Mesendoderm (in vitro differentiated cells): ENCODE results near the gene CFAP46.

Experiments
- DNase-seq: peaks from one replicate; pipeline ENCODE4 v3.0.0; 2013
- H2AK5ac ChIP-seq: 2 replicates; pipeline ENCODE4 v1.6.1; 2013; ENCODE audit warnings: low read length, inconsistent platforms
- H2BK120ac ChIP-seq: 2 replicates; pipeline ENCODE4 v1.6.1; 2013; ENCODE audit warnings: low read depth, mild to moderate bottlenecking, low read length, moderate library complexity, mixed read lengths
- H2BK15ac ChIP-seq: replicated peaks from 2 replicates; pipeline ENCODE4 v1.6.1; 2013; ENCODE audit warnings: low read depth, mild to moderate bottlenecking, moderate library complexity
- H2BK5ac ChIP-seq: 2 replicates; pipeline ENCODE4 v1.6.1; 2013; ENCODE audit warnings: low read length, inconsistent platforms
- H3K18ac ChIP-seq: 2 replicates; pipeline ENCODE4 v1.6.1; 2013; ENCODE audit warnings: mild to moderate bottlenecking, low read length, mixed read lengths
- H3K23ac ChIP-seq: one replicate; pipeline ENCODE4 v1.6.1; 2013; ENCODE audit warnings: low read length
- H3K27ac ChIP-seq: 2 replicates; pipeline ENCODE4 v1.5.1; 2013; ENCODE audit warnings: low read depth, mild to moderate bottlenecking, inconsistent platforms, low read length, moderate library complexity
- H3K27me3 ChIP-seq: 2 replicates; pipeline ENCODE4 v1.6.1; 2013; ENCODE audit warnings: low read length, control low read depth, mild to moderate bottlenecking, inconsistent platforms; ENCODE audit not compliant: insufficient read depth, poor library complexity
- H3K36me3 ChIP-seq: 2 replicates; pipeline ENCODE4 v1.6.1; 2013; ENCODE audit warnings: low read length, inconsistent platforms; ENCODE audit not compliant: control insufficient read depth, insufficient read depth
- H3K4ac ChIP-seq: one replicate; pipeline ENCODE4 v1.6.1; 2013; ENCODE audit warnings: low read depth, mild to moderate bottlenecking, low read length, moderate library complexity
- H3K4me1 ChIP-seq: 2 replicates; pipeline ENCODE4 v1.6.1; 2013; ENCODE audit warnings: low read depth, low read length, inconsistent platforms; ENCODE audit not compliant: control insufficient read depth
- H3K4me2 ChIP-seq: 2 replicates; pipeline ENCODE4 v1.6.1; 2013; ENCODE audit warnings: low read length
- H3K4me3 ChIP-seq: 2 replicates; pipeline ENCODE4 v1.5.1; 2013; ENCODE audit warnings: mild to moderate bottlenecking, low read length
- H3K56ac ChIP-seq: one replicate; pipeline ENCODE4 v1.6.1; 2013; ENCODE audit warnings: low read length
- H3K79me1 ChIP-seq: 2 replicates; pipeline ENCODE4 v1.6.1; 2013; ENCODE audit warnings: low read length, inconsistent platforms
- H3K79me2 ChIP-seq: 2 replicates; pipeline ENCODE4 v1.6.1; 2013; ENCODE audit warnings: mild to moderate bottlenecking, low read length; ENCODE audit not compliant: control insufficient read depth, insufficient read depth
- H3K9ac ChIP-seq: 2 replicates; pipeline ENCODE4 v1.6.1; 2013; ENCODE audit warnings: low read length, inconsistent platforms
- H4K5ac ChIP-seq: one replicate; pipeline ENCODE4 v1.6.1; 2013; ENCODE audit warnings: low read length
- H4K8ac ChIP-seq: one replicate; pipeline ENCODE4 v1.6.1; 2013; ENCODE audit warnings: low read depth, mild to moderate bottlenecking, control low read depth, low read length, moderate library complexity
- WGBS: extraction: QIAGEN DNeasy Blood & Tissue Kit; methylation state at CpG from one replicate; pipeline ENCODE4 v1.1.7; 2013; ENCODE audit warnings: low lambda C conversion rate, missing lambda C conversion rate; ENCODE audit not compliant: insufficient coverage; ENCODE audit errors: extremely low coverage; 5-methylcytosine and 5-hydroxymethylcytosine counted together

Gene CFAP46

DNA sequence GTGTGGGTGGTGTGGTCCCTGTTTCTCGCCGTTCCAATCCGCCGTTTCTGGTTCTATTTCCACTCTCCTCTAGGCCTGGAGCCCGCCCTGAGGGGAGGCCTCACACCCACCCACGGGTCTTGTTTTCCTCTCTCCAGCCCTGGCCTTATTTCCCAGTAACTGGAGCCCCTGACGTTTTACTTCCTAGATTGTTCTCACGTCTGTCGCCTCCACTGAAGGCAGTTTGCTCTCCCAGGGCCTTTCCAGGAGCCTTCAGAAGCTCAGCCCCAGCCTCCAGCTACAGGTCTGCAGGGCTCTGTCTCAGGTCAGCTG lies 30.6 kb downstream of the CFAP46 start:
- no peak overlapping the region for H4K8ac ChIP-seq
- H3K4me3 ChIP-seq, result no peak overlapping the region
- H3K18ac ChIP-seq, result no peak overlapping the region
- no peak overlapping the region for H2BK5ac ChIP-seq
- H3K4me1 ChIP-seq, result peaks cover 5% of the 10 kb centered on the region
- no peak overlapping the region for H2BK120ac ChIP-seq
- H3K36me3 ChIP-seq, result no peaks in the 10 kb centered on the region
- no peaks in the 10 kb centered on the region for H3K79me2 ChIP-seq
- no peak overlapping the region for H3K4ac ChIP-seq
- no peaks in the 10 kb centered on the region for H3K27me3 ChIP-seq
- H3K4me2 ChIP-seq, result no peak overlapping the region
- H3K23ac ChIP-seq, result peak overlapping the region; percentile 80
- no peak overlapping the region for H4K5ac ChIP-seq
- peak overlapping the region; percentile 38 for H3K9ac ChIP-seq
- no peak overlapping the region for H2AK5ac ChIP-seq
- no peaks in the 10 kb centered on the region for H3K79me1 ChIP-seq
- no peak overlapping the region for H2BK15ac ChIP-seq
- WGBS, result no CpG with 5 or more reads among the region's 9 CpGs
- no peak overlapping the region for H3K27ac ChIP-seq
- peak overlapping the region; percentile 64 for H3K56ac ChIP-seq
- DNase-seq, result peak; percentile 63

DNA sequence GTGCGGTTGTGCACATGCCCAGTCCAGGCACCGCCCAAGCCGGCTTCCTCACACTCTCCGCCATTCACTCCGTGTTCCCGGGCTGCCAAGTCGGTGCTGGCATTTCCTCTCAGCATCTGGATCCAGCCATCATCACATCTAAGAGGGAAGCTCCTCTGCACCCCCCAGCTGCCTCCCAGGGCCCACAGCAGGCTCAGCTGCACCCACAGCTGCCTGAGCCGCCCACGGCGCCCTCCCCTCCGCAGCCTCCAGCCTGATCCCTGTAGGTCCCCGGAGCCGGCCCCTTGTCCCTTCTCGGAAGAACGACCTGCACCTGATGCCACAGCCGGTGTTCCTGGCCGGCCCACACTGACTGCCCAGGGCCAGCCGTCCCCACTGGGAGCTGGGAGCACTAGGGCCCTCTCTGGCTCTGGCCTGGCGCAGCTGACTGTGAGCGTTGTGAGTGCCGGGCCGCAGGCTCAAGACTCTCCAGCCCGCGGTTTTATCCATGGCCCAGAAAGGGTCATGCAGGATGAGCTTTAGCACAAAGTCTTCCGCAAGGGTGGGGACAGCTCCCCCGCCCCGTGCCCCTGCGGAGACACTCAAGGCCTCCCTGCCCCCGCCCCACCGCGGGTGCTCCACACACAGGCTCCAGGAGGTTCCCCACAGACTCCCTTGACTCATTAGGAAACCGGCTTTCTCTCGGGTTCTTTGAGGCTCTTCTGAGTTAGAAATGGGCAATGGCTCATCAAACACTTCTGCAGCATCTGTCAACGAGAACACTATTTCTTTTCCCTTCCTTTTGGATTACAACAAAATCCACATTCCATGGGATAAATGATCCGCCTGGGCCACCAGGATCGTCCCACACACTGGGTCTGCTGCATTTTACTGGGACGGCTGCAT lies 31.2 kb downstream of the CFAP46 start:
- Histone ChIP-seq H3K4ac (no peak overlapping the region), H4K8ac (no peak overlapping the region), H3K79me1 (no peaks in the 10 kb centered on the region), H3K4me3 (no peak overlapping the region), H3K4me1 (peaks cover 5% of the 10 kb centered on the region), H3K36me3 (no peaks in the 10 kb centered on the region), H3K27me3 (no peaks in the 10 kb centered on the region), H3K4me2 (no peak overlapping the region), H2AK5ac (no peak overlapping the region), H2BK5ac (no peak overlapping the region), H2BK120ac (no peak overlapping the region), H2BK15ac (no peak overlapping the region), H3K9ac (peak overlapping the region; percentile 38), H3K18ac (no peak overlapping the region), H3K79me2 (no peaks in the 10 kb centered on the region), H4K5ac (no peak overlapping the region), H3K23ac (peak overlapping the region; percentile 80), H3K56ac (peak overlapping the region; percentile 64), H3K27ac (no peak overlapping the region)
- no CpG with 5 or more reads among the region's 37 CpGs for WGBS
- no peak for DNase-seq

DNA sequence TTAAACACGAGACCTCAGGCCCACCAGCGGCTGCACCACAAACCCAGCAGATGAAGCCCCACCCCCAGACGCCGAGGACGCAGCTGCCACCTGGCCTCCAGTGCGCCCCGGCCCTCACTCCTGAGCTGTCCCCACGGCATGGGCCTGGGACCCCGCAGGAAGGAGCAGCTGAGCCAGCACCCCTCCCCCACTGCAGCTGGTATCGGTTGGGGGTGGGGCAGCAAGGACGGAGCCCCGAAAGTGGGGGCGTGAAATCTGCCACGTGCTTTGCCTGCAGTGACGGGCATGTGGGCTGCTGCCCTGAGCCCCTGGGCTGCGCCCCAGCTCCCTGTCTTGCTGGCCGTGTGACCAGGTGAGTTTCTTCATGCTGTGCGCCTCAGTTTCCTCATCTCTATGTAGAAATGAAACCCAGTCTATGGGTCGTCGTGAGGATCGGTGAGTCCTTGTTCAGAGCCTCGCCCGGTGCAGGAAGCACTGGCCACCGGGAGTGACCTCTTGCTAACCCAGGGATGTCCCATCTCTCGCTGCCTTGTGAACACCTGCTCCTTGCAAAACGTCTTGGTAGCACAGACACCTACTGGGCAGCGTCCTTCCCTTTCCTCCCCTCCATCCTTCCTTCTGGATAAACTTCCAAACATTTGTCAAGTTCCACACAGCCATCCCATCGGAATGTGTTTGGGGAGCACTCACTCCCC lies 32.0 kb downstream of the CFAP46 start:
- no peak overlapping the region for H3K4me2 ChIP-seq
- no peaks in the 10 kb centered on the region for H3K79me2 ChIP-seq
- H4K8ac ChIP-seq, result no peak overlapping the region
- H3K18ac ChIP-seq, result no peak overlapping the region
- no peaks in the 10 kb centered on the region for H3K79me1 ChIP-seq
- H3K27ac ChIP-seq, result no peak overlapping the region
- peaks cover 5% of the 10 kb centered on the region for H3K4me1 ChIP-seq
- no CpG with 5 or more reads among the region's 28 CpGs for WGBS
- H3K56ac ChIP-seq, result no peak overlapping the region
- H2BK5ac ChIP-seq, result no peak overlapping the region
- no peak overlapping the region for H2BK15ac ChIP-seq
- H3K23ac ChIP-seq, result no peak overlapping the region
- DNase-seq, result no peak
- H3K9ac ChIP-seq, result no peak overlapping the region
- no peaks in the 10 kb centered on the region for H3K27me3 ChIP-seq
- no peak overlapping the region for H3K4me3 ChIP-seq
- H3K36me3 ChIP-seq, result no peaks in the 10 kb centered on the region
- no peak overlapping the region for H4K5ac ChIP-seq
- H2AK5ac ChIP-seq, result no peak overlapping the region
- no peak overlapping the region for H3K4ac ChIP-seq
- no peak overlapping the region for H2BK120ac ChIP-seq

DNA sequence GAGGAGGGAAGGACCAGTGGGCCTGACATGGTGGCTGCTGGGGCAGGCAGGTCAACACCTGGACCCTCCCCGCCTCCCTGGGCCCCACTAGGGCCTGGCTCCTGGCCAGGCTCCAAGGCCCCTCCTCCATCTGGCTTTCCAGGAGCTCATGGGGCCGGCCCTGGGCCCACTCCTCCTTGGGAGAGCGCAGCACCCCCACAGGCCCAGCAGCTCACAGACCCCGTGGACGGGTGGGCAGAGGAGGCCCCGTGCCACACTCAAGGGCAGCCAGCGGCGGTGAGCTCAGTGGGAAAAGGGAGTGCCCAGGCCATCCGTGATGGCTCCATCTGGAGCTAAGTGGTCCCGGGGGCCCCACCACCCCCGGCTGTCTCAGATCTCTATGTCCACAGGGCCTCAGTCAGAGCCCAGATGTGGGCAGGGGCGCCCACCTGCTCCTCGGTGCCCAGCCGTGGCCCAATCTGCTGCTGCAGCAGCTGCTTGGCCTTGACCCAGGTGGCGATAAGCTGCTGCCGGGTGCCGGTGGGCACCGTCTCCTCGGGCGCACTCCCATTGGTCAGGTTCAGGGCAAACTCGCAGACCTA lies 32.8 kb downstream of the CFAP46 start:
- Histone ChIP-seq H3K27me3 (no peaks in the 10 kb centered on the region), H3K36me3 (no peaks in the 10 kb centered on the region), H2BK15ac (no peak overlapping the region), H3K18ac (no peak overlapping the region), H3K79me2 (no peaks in the 10 kb centered on the region), H2AK5ac (no peak overlapping the region), H4K5ac (no peak overlapping the region), H2BK5ac (no peak overlapping the region), H3K79me1 (no peaks in the 10 kb centered on the region), H3K27ac (no peak overlapping the region), H3K4me2 (no peak overlapping the region), H3K23ac (no peak overlapping the region), H3K4me1 (peaks cover 5% of the 10 kb centered on the region), H3K9ac (no peak overlapping the region), H2BK120ac (no peak overlapping the region), H3K4me3 (no peak overlapping the region), H3K56ac (no peak overlapping the region), H4K8ac (no peak overlapping the region), H3K4ac (no peak overlapping the region)
- WGBS, result no CpG with 5 or more reads among the region's 21 CpGs
- no peak for DNase-seq

DNA sequence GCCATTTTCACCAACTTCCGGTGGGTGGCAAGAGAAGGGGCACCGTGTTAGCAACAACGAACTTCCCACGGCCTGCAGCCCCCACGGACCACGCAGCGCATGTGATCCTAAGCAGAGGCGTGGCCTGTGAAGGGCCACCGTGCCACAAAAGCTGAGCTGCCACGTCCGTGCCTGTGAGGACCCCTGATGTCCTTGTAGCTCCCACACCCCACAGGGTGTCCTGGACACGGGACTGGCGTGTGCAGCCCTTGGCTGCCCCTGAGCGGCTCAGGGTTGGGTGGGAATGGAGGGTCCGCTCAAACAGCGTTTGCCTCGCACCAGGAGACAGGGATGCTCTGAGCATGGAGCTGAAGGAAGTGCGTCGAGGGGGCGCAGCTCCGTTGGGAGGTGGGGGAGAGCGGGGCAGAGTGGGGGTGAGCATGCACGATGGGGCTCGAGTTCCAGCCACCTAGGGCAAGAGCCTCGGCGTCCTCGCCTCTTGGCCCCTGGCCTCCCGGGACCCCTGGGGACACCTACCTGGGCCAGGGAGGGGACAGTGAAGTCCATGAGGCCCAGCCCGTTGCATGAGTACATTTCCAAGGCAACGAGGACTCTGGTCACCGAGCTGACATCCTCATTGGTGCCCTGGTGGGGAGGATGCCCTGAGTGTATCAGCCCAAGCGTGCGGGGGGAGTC lies 33.6 kb downstream of the CFAP46 start:
- Histone ChIP-seq H2BK15ac (no peak overlapping the region), H3K9ac (no peak overlapping the region), H3K27me3 (no peaks in the 10 kb centered on the region), H3K4me2 (no peak overlapping the region), H3K27ac (no peak overlapping the region), H3K79me1 (no peaks in the 10 kb centered on the region), H3K36me3 (no peaks in the 10 kb centered on the region), H3K4me1 (peaks cover 5% of the 10 kb centered on the region), H3K56ac (no peak overlapping the region), H3K23ac (no peak overlapping the region), H4K5ac (no peak overlapping the region), H3K4me3 (no peak overlapping the region), H3K79me2 (no peaks in the 10 kb centered on the region), H2BK120ac (no peak overlapping the region), H4K8ac (no peak overlapping the region), H3K18ac (no peak overlapping the region), H2BK5ac (no peak overlapping the region), H2AK5ac (no peak overlapping the region), H3K4ac (no peak overlapping the region)
- WGBS, result no CpG with 5 or more reads among the region's 33 CpGs
- DNase-seq, result no peak
